ENCODE data around the gene TSGA10IP. TPM values are rescaled to one million over a fixed set of nuclear protein-coding genes. Genes with fewer than 3 reads are reported as not detected.

The TSGA10IP gene
- total and polyA plus RNA-seq, 11 donors, result 0.51 TPM; not detected in 10

- DNase-seq (no peak), ATAC-seq (no peak)
- Histone ChIP-seq H3K27me3 (no peaks in the 10 kb centered on the region), H3K27ac (no peak overlapping the region), H3K4me3 (no peak overlapping the region), H3K4me1 (no peaks in the 10 kb centered on the region), H3K36me3 (peaks cover 0 to 77% (median 58%) of the 10 kb centered on the region in 9 donors), H3K9me3 (no peaks in the 10 kb centered on the region)
- no peak for TF ChIP-seq CTCF (IDR thresholded peaks at IDR 0.05)
- TF ChIP-seq POLR2A (IDR thresholded peaks at IDR 0.05), result no peak
- 82 to 87% (median 86%) methylated on average over 32 to 43 of the region's 43 CpGs for WGBS, 4 donors
- intact Hi-C loops (cut with DNase I), result no loop called here
Observed at GRCh38 chr11:65976216-65977176, 31.2 kb downstream of the TSGA10IP start.

GRCh38 chr11:65977621-65978390 is 32.5 kb downstream of the TSGA10IP start:
- Histone ChIP-seq H3K36me3 (peaks cover 0 to 65% (median 53%) of the 10 kb centered on the region in 9 donors), H3K4me1 (no peaks in the 10 kb centered on the region), H3K27ac (no peak overlapping the region), H3K27me3 (no peaks in the 10 kb centered on the region), H3K4me3 (no peak overlapping the region), H3K9me3 (no peaks in the 10 kb centered on the region)
- intact Hi-C loops (cut with DNase I), result no loop called here
- WGBS, 4 donors, result 87 to 92% (median 91%) methylated on average over 25 to 29 of the region's 29 CpGs
- ATAC-seq, result peak in 1 of 4 donors; percentile 8
- no peak for DNase-seq
- TF ChIP-seq POLR2A (IDR thresholded peaks at IDR 0.05) (no peak), CTCF (IDR thresholded peaks at IDR 0.05) (no peak)

GRCh38 chr11:65978391-65979238 is 33.3 kb downstream of the TSGA10IP start:
- Histone ChIP-seq H3K36me3 (peaks cover 0 to 58% (median 44%) of the 10 kb centered on the region in 9 donors), H3K4me1 (no peaks in the 10 kb centered on the region), H3K4me3 (no peak overlapping the region), H3K9me3 (no peaks in the 10 kb centered on the region), H3K27me3 (no peaks in the 10 kb centered on the region), H3K27ac (no peak overlapping the region)
- DNase-seq, result no peak
- no peak for TF ChIP-seq POLR2A (IDR thresholded peaks at IDR 0.05)
- TF ChIP-seq CTCF (IDR thresholded peaks at IDR 0.05), result no peak
- intact Hi-C loops (cut with DNase I), result no loop called here
- ATAC-seq, result no peak
- WGBS, 4 donors, result 92 to 94% (median 93%) methylated on average over 26 to 34 of the region's 34 CpGs

All from heart left ventricle (tissue), 16 donors.